GM21786 (cell line): ENCODE measurements around the gene CNTROB.
A peak's percentile ranks its signal among the peaks of the same experiment; 100 is the strongest.
"Not testable (repeated sequence)": the region's sequence is repeated elsewhere in the genome, so short reads cannot be mapped to it uniquely, and the experiment has no call there.

Experiments used
- ATAC-seq: cut with Tn5 transposase; IDR thresholded peaks from one replicate; pipeline ENCODE4 v1.9.1; 2021; ENCODE audit not compliant: unreplicated experiment

Gene CNTROB

DNA sequence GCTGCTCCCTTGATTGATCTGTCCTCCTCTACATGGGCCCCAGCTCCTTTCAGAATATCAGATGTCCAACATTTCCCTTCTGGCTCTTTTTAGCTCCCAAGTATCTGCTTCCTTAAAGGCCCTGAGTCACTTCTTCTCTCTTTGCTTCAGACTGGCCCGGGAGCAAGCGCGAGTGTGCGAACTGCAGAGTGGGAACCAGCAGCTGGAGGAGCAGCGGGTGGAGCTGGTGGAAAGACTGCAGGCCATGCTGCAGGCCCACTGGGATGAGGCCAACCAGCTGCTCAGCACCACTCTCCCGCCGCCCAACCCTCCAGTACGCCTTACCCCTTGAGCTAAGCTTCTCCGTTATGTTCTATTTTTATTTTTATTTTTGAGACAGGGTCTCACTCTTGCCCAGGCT, 12.3 kb downstream of the CNTROB start:
- ATAC-seq = no peak

DNA sequence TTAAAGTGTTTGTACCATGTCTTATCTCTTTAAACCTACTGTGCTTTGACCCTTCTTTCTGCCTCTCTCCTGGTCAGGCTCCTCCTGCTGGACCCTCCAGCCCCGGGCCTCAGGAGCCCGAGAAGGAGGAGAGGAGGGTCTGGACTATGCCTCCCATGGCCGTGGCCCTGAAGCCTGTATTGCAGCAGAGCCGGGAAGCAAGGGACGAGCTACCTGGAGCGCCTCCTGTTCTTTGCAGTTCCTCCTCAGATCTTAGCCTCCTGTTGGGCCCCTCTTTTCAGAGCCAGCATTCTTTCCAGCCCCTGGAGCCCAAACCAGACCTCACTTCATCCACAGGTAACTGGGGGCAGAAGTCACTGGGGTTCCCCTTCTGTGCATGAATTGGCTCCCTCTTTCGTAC, 13.6 kb downstream of the CNTROB start:
- ATAC-seq = no peak

DNA sequence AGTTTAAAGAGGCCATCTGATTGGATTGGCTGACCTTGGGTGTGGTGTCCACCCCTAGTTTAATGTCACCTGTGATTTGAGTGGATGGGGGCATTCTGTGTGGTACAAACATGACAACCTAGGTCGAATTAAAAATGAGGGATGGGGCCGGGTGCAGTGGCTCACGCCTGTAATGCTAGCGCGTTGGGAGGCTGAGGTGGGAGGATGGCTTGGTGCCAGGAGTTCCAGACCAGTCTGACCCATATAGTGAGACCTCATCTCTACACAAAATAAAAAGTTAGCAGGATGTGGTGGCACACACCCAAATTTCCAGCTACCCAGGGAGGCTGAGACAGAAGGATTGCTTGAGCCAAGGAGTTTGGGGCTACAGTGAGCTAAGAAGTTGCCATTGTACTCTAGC, 14.4 kb downstream of the CNTROB start:
- ATAC-seq = no peak

DNA sequence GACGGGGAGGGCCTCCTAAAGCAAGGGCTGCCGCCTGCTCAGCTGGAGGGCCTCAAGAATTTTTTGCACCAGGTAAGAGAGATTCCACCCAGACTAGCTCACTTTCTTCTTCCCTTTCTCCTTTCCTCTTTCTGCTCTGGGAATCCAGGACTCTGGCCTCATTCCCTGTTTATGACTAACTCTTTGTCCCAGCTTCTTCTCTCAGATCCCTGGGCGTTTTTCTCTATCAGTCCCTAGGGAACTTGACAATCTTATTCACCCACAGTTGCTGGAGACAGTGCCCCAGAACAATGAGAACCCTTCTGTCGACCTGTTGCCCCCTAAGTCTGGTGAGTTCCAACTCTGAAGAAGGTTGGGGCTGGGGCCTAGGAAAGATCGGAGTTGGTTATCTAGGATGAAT, 15.6 kb downstream of the CNTROB start:
- ATAC-seq = no peak

DNA sequence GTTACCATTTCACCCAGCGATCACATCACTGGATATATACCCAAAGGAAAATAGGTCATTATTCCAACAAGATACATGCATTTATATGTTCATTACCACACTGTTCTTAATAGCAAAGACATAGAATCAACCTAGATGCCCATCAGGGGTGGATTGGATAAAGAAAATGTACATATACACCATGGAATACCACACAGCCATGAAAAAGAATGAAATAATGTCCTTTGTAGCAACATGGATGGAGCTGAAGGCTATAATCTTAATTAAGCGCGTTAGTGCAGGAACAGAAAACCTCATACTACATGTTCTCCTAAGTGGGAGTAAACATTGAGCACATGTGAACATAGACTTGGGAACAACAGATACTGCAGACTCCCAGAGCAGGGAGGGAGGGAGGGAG, 18.6 kb downstream of the CNTROB start:
- no peak for ATAC-seq

DNA sequence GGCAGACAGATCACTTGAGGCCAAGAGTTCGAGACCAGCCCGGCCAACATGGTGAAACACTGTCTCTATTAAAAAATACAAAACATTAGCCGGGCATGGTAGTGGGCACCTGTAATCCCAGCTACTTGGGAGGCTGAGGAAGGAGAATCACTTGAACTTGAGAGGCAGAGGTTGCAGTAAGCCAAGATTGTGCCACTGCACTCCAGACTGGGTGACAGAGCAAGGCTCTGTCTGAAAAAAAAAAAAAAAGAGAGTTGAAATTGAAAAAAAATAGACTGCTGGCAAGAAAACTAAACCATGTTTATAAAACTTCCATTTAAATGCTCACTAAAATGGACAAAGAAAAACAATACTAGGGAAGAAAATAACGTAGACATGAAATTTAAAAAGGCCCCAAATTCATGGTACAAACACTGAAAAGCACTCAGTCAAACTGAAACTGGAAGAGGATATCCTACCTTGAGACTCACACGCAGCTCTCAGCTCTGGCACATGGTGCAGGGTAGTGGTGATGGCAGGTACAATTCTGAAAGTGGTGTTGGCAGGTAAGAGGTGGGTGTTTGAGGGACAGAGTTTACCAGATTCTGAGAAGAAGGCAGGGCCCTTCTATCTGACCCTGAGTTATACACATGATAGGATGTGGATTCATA, 19.3 kb downstream of the CNTROB start:
- ATAC-seq = peak; percentile 53

DNA sequence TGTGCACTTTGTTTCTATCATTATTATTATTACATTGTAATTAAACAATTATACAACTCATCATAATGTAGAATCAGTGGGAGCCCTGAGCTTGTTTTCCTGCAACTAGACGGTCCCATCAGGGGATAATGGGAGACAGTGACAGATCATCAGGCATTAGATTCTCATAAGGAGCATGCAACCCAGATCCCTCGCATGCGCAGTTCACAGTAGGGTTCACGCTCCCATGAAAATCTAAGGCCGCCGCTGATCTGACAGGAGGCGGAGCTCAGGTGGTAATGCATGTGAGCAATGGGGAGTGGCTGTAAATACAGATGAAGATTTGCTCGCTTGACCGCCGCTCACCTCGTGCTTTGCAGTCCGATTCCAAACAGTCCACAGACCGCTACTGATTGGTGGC, 21.3 kb downstream of the CNTROB start:
- not testable (repeated sequence) for ATAC-seq

DNA sequence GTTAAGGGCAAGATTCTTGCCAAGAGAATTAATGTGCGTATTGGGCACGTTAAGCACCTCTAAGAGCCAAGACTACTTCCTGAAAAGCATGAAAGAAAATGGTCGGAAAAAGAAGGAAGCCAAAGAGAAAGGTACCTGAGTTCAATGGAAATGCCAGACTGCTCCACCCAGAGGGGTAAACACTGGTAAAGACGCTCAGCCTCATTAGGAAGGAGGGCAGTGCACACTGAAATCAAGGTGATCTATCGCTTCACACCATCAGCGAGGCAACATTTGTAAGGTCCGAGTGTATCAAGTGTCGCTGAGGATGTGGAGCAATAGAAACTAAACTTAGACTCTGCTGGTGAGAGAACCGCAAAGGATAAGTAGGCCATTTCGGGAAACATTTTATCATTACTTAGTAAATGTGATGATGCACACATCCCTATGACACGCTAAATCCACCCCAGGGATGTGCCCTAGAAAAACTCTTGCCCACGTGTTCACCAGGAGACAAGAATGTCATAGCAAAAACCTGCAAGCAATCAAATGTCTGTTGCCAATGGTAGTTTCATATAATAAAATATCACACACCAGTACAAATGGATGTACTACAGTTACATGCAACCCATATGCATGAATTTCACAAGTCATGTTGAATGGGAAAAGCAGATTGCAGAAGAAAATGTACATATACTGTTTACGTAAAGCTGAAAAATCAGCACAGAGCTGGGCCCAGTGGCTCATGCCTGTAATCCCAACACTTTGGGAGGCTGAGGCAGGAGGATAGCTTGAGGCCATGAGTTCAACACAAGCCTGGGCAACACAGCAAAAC, 23.6 kb downstream of the CNTROB start:
- ATAC-seq = no peak

DNA sequence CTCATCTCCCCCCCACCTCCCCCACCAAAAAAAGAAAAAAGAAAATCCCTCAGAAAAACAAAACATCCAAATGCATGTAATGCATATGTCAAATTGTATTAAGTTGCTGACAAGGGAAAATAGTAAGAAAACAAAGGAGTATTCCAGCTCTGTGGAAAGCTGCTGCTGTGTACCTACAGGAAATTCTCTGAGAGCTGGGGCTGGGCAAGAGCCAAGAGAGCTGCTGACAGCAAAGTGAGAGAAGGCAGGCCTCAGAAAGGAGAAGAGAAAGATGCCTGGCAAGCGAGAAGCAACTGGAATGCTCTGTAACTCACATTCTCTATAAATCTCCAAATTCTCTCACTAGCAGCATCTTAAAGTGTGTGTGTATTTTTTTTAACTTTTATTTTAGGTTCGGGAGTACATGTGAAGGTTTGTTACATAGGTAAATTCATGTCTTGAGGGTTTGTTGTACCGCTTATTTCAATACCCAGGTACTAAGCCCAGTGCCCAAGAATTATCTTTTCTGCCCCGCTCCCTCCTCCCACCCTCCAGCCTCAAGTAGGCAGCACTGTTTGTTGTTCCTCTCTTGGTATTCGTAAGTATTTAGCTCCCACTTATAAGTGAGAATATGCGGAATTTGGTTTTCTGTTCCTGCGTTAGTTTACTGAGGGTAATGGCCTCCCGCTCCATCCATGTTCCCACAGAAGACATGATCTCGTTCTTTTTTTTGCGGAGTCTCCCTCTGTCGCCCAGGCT, 24.4 kb downstream of the CNTROB start:
- no peak for ATAC-seq

DNA sequence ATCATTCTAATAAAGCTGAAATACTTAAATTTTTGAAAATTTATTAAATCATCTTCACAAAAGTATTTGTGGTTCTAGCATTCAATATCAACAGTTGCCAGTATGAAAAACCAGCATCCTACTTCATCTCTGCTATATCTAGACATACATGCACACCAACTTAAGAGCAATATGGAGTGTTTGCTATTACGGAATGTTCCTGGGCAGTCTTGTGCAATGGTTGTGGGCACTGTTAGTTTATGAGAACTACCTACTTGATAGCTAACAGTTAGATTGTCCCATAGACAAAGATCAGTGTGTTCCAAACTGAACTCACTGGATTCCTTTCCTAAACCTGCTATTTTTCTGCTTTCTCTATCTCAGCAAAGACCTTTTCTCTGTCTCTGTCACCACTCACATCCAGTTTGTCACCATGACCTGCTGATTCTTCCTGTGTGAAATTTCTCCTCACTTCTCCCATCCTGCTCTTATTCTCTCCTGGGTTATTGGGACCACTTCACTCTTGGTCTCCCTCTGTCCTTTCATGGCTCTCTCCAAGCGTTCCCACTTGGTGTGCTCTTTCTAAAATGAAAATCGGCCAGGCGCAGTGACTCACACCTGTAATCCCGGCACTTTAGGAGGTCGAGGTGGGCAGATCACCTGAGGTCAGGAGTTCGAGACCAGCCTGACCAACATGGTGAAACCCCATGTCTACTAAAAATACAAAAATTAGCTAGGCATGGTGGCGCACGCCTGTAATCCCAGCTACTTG, 27.7 kb downstream of the CNTROB start:
- ATAC-seq = no peak

DNA sequence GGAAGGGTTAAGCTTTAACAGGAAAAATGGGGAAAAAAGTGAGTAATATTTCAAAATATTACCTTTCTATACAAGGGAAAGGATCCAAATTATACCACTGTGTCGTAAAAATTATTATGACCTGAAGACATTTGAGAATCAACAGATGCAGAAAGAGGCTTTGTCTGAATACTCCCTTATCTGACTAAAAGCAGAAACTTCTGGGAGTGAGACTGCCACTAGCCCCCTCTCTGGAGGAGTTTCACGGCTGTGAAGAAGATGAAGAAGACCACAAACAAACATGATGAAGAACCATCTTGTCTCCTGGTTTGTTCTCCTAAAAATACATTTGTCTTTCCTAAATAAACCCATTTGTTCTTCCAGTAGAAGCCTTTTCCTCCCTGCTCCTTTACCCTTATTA, 29.4 kb downstream of the CNTROB start:
- no peak for ATAC-seq

DNA sequence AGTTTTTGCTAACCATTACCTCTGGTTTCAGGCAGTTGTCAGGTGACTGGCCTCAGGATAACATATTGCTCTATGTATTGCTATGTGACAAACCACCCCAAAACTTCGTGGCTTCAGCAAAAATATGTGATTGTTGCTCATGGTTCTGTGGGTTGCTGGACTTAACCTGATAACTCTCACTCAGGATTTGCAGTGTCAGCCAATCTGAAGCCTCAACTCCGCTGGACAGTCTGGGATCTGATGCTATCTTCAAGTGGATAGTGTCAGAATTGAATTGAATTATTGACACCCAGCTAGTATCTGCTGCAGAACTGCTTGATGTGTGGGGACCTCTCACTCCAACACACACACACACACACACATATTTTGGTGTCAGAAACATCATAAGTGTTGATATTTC, 35.7 kb downstream of the CNTROB start:
- ATAC-seq = no peak

DNA sequence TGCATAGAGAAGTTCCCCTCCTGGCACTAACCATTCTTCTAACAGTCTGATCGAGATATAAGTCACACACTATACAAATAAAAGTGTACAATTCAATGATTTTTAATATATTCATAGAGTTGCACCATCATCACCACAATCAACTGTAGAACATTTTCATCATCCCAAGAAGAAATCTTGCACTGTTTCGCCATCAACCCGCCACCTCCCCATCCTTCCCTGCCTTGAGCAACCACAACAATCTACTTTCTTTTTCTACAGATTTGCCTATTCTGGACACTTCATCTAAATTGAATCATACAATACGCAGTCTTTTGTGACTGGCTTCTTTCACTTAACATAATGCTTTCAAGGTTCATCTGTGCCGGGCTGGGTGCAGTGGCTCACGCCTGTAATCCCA, 37.4 kb downstream of the CNTROB start:
- no peak for ATAC-seq

DNA sequence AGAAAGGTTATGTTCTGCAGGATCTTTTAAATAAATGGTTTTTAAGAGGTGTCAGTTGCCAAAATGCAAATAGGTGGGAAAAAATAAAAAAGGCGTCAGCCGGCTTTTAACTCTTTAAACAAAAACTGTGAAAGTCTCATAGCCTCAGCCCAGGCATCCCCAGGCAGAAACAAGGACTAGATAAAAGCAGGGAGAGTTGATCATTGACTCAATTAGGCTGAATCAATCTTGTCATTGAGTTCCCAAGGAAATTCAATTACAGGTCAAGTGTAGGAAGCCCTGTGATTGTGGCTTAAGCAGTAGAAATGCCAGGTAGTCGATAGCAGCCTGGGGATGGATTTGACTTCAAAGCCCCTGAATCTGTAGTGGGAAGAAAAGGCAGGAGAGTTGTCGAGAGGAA, 39.6 kb downstream of the CNTROB start:
- no peak for ATAC-seq

DNA sequence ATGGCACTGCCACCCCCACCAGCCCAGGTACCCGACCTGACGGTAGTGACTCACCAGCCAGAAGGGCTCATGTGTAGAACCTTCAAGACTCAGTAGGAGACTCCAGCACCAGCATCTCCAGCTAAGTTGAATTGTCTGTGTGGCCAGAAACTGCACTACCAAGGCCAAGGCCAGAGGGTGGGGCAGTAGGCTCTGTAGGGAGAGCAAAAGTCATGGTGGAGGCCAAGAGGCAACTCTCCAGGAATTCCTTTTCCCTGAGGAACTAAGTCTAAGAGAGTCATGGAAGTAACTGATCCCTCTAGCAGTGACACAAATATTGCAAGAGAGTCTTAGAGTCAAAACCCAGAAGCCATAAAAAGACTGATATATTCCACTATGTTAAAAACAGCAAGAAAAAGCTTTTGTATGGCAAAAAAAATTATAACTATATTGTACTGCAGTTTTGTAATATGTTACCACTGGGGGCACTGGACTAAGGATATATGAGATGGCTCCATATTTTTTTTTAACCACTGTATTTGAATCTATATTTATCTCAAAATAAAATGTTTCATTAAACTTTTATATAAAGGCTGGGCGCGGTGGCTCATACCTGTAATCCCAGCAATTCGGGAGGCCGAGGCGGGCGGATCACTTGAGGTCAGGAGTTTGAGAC, 40.3 kb downstream of the CNTROB start:
- ATAC-seq = no peak

DNA sequence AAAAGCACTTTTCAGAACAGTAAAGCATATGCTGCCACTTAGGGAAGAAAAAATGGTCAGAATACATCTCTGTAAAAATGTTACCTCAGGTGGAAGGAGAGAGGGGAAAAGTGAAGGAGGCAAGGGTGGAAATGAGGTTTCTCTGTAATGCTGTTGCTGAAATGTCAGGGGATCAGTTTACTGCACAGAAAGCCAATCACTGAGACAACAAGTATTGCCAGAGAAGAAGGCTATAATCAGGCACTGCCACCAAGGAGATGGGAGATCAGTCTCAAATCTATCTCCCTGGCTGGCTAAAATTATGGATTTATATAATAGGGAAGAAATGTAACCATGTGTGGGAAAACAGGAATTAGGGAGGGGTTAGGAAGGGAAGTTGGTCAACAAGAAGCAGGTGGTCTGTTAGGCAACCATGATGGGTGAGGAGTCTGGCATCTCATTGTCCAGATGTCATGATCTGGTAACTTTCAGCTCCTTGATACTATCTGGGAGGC, 42.7 kb downstream of the CNTROB start:
- ATAC-seq = no peak

DNA sequence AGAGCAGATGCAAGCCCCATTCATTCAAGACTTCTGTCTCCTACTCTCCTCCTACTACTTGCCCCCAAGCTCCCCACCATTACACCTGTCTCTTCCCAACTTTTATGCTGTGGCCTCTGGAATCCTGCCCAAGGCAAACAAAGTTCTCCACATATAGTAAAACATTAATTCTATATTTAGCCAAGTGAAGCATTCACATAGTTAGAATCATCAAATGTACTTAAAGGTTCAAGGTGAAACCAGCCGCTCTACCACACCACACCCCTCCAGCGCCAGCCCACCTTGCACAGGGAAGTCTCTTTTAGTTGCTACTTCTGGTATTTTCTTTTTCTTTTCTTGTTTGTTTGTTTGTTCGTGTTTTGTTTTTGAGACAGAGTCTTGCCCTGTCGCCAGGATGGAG, 45.0 kb downstream of the CNTROB start:
- ATAC-seq = no peak

DNA sequence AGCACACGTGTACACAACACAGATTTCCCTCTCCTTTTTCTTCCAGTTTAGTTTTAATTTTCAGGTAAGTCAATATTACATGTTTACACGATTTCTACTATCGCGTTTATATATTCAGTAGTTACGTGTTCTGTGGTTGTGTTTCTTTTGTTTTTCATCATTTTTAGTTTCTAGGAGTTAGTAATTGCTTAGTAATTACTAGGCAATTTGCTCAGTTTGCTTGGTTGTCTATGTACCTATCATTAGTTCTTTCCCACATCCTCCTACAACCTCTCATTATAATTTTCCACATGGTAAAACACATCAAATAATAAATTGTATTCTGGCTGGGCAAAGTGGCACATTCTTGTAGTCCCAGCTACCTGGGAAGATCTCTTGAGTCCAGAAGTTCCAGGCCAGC, 45.8 kb downstream of the CNTROB start:
- no peak for ATAC-seq

DNA sequence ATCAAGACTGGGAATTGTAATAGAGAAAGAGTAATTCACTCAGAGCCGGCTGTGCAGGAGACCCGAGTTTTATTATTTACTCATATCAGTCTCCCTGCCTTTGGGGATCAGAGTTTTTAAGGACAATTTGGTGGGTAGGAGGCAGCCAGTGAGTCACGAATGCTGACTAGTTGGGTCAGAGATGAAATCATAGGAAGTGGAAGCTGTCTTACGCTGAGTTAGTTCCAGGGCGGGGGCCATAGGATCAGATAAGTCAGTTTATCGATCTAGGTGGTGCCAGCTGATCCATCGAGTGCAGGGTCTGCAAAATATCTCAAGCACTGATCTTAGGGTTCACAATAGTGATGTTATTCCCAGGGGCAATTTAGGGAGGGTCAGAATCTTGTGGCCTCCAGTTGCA, 50.2 kb downstream of the CNTROB start:
- no peak for ATAC-seq

DNA sequence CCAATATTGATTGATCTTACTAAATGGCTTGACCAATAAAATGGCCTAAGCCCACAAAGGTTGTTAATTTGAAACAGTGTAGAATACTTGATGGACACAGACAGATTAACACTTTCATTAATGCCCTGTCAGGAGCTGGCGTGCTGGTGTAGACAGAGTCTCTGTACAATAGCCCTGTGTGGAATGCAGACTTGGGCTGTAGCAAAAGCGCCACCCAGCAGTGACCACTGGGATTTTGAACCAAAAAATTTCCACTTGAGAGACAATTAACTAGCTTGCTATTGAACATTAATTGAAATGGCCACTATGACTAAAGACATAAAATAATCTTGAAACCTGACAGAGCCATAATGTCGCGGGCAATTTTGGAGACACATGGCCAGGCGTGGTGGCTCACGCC, 50.7 kb downstream of the CNTROB start:
- no peak for ATAC-seq

DNA sequence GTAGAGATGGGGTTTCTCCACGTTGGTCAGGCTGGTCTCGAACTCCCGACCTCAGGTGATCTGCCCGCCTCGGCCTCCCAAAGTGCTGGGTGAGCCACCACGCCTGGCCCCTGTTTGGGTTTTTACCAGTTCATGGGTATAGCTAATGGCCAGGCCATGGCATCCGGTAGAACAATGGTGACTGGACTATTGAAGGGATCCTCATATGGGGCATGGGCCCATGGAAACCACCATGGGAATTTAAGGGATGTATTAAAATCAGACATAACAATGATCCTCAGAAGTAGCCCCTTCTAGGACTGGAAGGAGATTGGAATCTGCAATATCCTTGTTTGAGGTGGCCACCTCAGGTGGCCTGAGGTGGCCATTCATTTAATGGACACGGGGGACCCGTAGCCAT, 52.9 kb downstream of the CNTROB start:
- no peak for ATAC-seq
